ENCODE results near the gene FAM107A. TPM values are rescaled to one million over a fixed set of nuclear protein-coding genes. Genes with fewer than 3 reads are reported as not detected.

The FAM107A gene
- total and polyA plus RNA-seq, 12 donors = 18.3 to 149 (median 55.0) TPM

- TF ChIP-seq CTCF (IDR thresholded peaks at IDR 0.05) = no peak
- Histone ChIP-seq H3K9me3 (no peaks in the 10 kb centered on the region), H3K4me3 (peak overlapping the region in 3 of 10 donors; percentile 59 to 63 (median 60)), H3K27me3 (no peaks in the 10 kb centered on the region), H3K27ac (peak overlapping the region; percentile 70 to 91 (median 88)), H3K36me3 (peaks cover 0 to 24% (median 10%) of the 10 kb centered on the region in 9 donors), H3K4me1 (peaks cover 14 to 37% (median 32%) of the 10 kb centered on the region in 9 donors)
- intact Hi-C loops (cut with DNase I) = loop anchor here in 6 of 10 donors (1.0 to 10.0 kb wide), 7 partner anchors 44 to 353 kb away; partner anchors contain the start of genes PDHB (in 2 of the 6) and KCTD6 (in 1 of the 6)
- DNase-seq (no peak), ATAC-seq (no peak)
- WGBS, 2 donors = 51 to 60% methylated on average over 4 of the region's 4 CpGs
Measured at GRCh38 chr3:58537412-58538301, 39.5 kb downstream of the FAM107A start.

GRCh38 chr3:58536501-58537411 is 40.4 kb downstream of the FAM107A start, which contains the start of gene ACOX2:
Gene ACOX2, minus strand, starts transcription at chr3:58537190. Its CDS starts 2,084 bp downstream, at chr3:58535106.
- Histone ChIP-seq H3K4me3 (peak within 1 kb of the TSS; percentile 19 to 63 (median 51)), H3K9me3 (no peaks in the 10 kb centered on the region), H3K4me1 (peaks cover 14 to 40% (median 34%) of the 10 kb centered on the region in 9 donors), H3K36me3 (peaks cover 0 to 32% (median 10%) of the 10 kb centered on the region in 9 donors), H3K27ac (peak within 1 kb of the TSS; percentile 70 to 91 (median 88)), H3K27me3 (no peaks in the 10 kb centered on the region)
- intact Hi-C loops (cut with DNase I) = loop anchor here in 6 of 10 donors (1.0 to 10.0 kb wide), 7 partner anchors 43 to 352 kb away; partner anchors contain the start of genes PDHB (in 2 of the 6) and KCTD6 (in 1 of the 6)
- TF ChIP-seq CTCF (IDR thresholded peaks at IDR 0.05) = no peak
- 17 to 20% methylated on average over 13 of the region's 13 CpGs for WGBS, 2 donors
- peak; percentile 74 to 84 for DNase-seq
- peak; percentile 93 to 96 (median 95) for ATAC-seq

- WGBS, 2 donors = 29 to 48% methylated on average over 2 of the region's 2 CpGs
- ATAC-seq (peak in 5 of 8 donors; percentile 1 to 21 (median 10)), DNase-seq (no peak)
- H3K4me1 ChIP-seq = peaks cover 14 to 40% (median 34%) of the 10 kb centered on the region in 9 donors
- H3K27ac ChIP-seq = peak overlapping the region in 9 of 10 donors; percentile 79 to 91 (median 88)
- H3K36me3 ChIP-seq = peaks cover 0 to 41% (median 17%) of the 10 kb centered on the region in 9 donors
- no peaks in the 10 kb centered on the region for H3K27me3 ChIP-seq
- intact Hi-C loops (cut with DNase I) = loop anchor here in 5 of 10 donors (2.0 to 10.0 kb wide), 6 partner anchors 43 to 351 kb away; partner anchors contain the start of genes PDHB (in 2 of the 5) and KCTD6 (in 1 of the 5)
- H3K4me3 ChIP-seq = peak overlapping the region in 9 of 10 donors; percentile 19 to 63 (median 53)
- no peaks in the 10 kb centered on the region for H3K9me3 ChIP-seq
- TF ChIP-seq CTCF (IDR thresholded peaks at IDR 0.05) = no peak
Measured at GRCh38 chr3:58535531-58536500, 41.4 kb downstream of the FAM107A start.

All from heart right ventricle (tissue), 16 donors.